Measurements from ENCODE around the gene PMP22. TPM values are rescaled to one million over a fixed set of nuclear protein-coding genes. Genes with fewer than 3 reads are reported as not detected.

The PMP22 gene
- total RNA-seq, 1 donor from 2014 or later: 246 TPM

- intact Hi-C loops (cut with DNase I): no loop called here
- peak overlapping the region; percentile 21 for H3K27ac ChIP-seq
- no peaks in the 10 kb centered on the region for H3K27me3 ChIP-seq
- H3K4me1 ChIP-seq: peaks cover 17% of the 10 kb centered on the region
- H3K9me3 ChIP-seq: no peaks in the 10 kb centered on the region
- no peak for DNase-seq (ENCODE audit: extremely low spot score in 2 of 2)
- H3K4me3 ChIP-seq: no peak overlapping the region
- TF ChIP-seq POLR2A (IDR thresholded peaks at IDR 0.05): no peak
- no peak for TF ChIP-seq POLR2AphosphoS5 (IDR thresholded peaks at IDR 0.05; ENCODE audit: insufficient read depth in 1 of 2, low read depth in 1 of 2)
- TF ChIP-seq CTCF (IDR thresholded peaks at IDR 0.05): no peak
- H3K36me3 ChIP-seq: no peaks in the 10 kb centered on the region
Observed at GRCh38 chr17:15287538-15288267, 22.6 kb upstream of the PMP22 start.

- peaks cover 17% of the 10 kb centered on the region for H3K4me1 ChIP-seq
- H3K4me3 ChIP-seq: no peak overlapping the region
- no peak overlapping the region for H3K27ac ChIP-seq
- no peaks in the 10 kb centered on the region for H3K36me3 ChIP-seq
- DNase-seq (ENCODE audit: extremely low spot score in 2 of 2): no peak
- H3K27me3 ChIP-seq: no peaks in the 10 kb centered on the region
- intact Hi-C loops (cut with DNase I): no loop called here
- no peak for TF ChIP-seq CTCF (IDR thresholded peaks at IDR 0.05)
- TF ChIP-seq POLR2AphosphoS5 (IDR thresholded peaks at IDR 0.05; ENCODE audit: insufficient read depth in 1 of 2, low read depth in 1 of 2): no peak
- TF ChIP-seq POLR2A (IDR thresholded peaks at IDR 0.05): no peak
- H3K9me3 ChIP-seq: no peaks in the 10 kb centered on the region
Observed at GRCh38 chr17:15285466-15285865, 20.3 kb upstream of the PMP22 start.

GRCh38 chr17:15284537-15284936 is 19.4 kb upstream of the PMP22 start:
- no peaks in the 10 kb centered on the region for H3K36me3 ChIP-seq
- intact Hi-C loops (cut with DNase I): no loop called here
- no peak overlapping the region for H3K4me3 ChIP-seq
- H3K9me3 ChIP-seq: no peaks in the 10 kb centered on the region
- H3K4me1 ChIP-seq: peaks cover 12% of the 10 kb centered on the region
- TF ChIP-seq POLR2A (IDR thresholded peaks at IDR 0.05) (no peak), CTCF (IDR thresholded peaks at IDR 0.05) (no peak), POLR2AphosphoS5 (IDR thresholded peaks at IDR 0.05; ENCODE audit: insufficient read depth in 1 of 2, low read depth in 1 of 2) (no peak)
- DNase-seq (ENCODE audit: extremely low spot score in 2 of 2): no peak
- H3K27ac ChIP-seq: no peak overlapping the region
- no peaks in the 10 kb centered on the region for H3K27me3 ChIP-seq

- Histone ChIP-seq H3K27me3 (no peaks in the 10 kb centered on the region), H3K36me3 (no peaks in the 10 kb centered on the region), H3K4me3 (no peak overlapping the region), H3K27ac (no peak overlapping the region), H3K9me3 (no peaks in the 10 kb centered on the region), H3K4me1 (peaks cover 8% of the 10 kb centered on the region)
- intact Hi-C loops (cut with DNase I): no loop called here
- TF ChIP-seq CTCF (IDR thresholded peaks at IDR 0.05): no peak
- DNase-seq (ENCODE audit: extremely low spot score in 2 of 2): no peak
Observed at GRCh38 chr17:15284107-15284506, 19.0 kb upstream of the PMP22 start.

GRCh38 chr17:15281909-15282308 is 16.8 kb upstream of the PMP22 start:
- H3K27ac ChIP-seq: no peak overlapping the region
- intact Hi-C loops (cut with DNase I): no loop called here
- H3K4me3 ChIP-seq: no peak overlapping the region
- TF ChIP-seq CTCF (IDR thresholded peaks at IDR 0.05): no peak
- no peak for TF ChIP-seq POLR2AphosphoS5 (IDR thresholded peaks at IDR 0.05; ENCODE audit: insufficient read depth in 1 of 2, low read depth in 1 of 2)
- TF ChIP-seq POLR2A (IDR thresholded peaks at IDR 0.05): no peak
- DNase-seq (ENCODE audit: extremely low spot score in 2 of 2): no peak
- H3K9me3 ChIP-seq: no peaks in the 10 kb centered on the region
- no peaks in the 10 kb centered on the region for H3K27me3 ChIP-seq
- H3K36me3 ChIP-seq: no peaks in the 10 kb centered on the region
- H3K4me1 ChIP-seq: no peaks in the 10 kb centered on the region

All from vagina (tissue), 2 donors.